A673 (cell line): Measurements from ENCODE around the gene INTS11.

ENCODE experiments used
- CTCF ChIP-seq: fragments of 300-800, 200-600 bp; sonication (generic); conservative IDR thresholded peaks from 2 replicates; pipeline ENCODE4 v1.5.1; 2017; ENCODE audit warnings: low read depth, mild to moderate bottlenecking, antibody characterized with exemption, low read length, moderate library complexity, mixed read lengths
- EZH2 ChIP-seq: fragments of 200-600 bp; sonication (generic); IDR thresholded peaks from 2 replicates; pipeline ENCODE4 v1.6.1; 2017; ENCODE audit warnings: borderline replicate concordance, low read depth, mild to moderate bottlenecking, mixed read lengths, antibody characterized with exemption, low read length; ENCODE audit not compliant: poor library complexity, severe bottlenecking

GRCh38 chr1:1274299-1274930 is 50.0 kb downstream of the INTS11 start:
- TF ChIP-seq CTCF = no peak
- TF ChIP-seq EZH2 = no peak
